SK-N-SH treated with all-trans-retinoic acid at 6 μM for 48 hours (cell line): ENCODE measurements around the gene TPM1.
A peak's percentile ranks its signal among the peaks of the same experiment; 100 is the strongest.

Experiments
- ATAC-seq: fragments of 200-7000 bp; cut with Tn5 transposase; 3 replicates; pipeline ENCODE4 v1.9.1; 2020; ENCODE audit warnings: mild to moderate bottlenecking, moderate library complexity
- ARNTL ChIP-seq: fragments of 450-650 bp; formaldehyde crosslinking; IDR thresholded peaks from 2 replicates; pipeline ENCODE4 v1.5.0; 2020; ENCODE audit warnings: low read depth, mild to moderate bottlenecking, moderate library complexity, borderline replicate concordance
- BACH2 ChIP-seq: fragments of 250-450 bp; sonication (Bioruptor Pico); IDR thresholded peaks from 2 replicates; pipeline ENCODE4 v1.9.0; 2021; ENCODE audit warnings: mild to moderate bottlenecking, borderline replicate concordance
- CREB5 ChIP-seq: fragments of 250-450 bp; sonication (Bioruptor Pico); IDR thresholded peaks from 2 replicates; pipeline ENCODE4 v1.5.1; 2020; ENCODE audit warnings: low read depth, mild to moderate bottlenecking, moderate library complexity
- CSDC2 ChIP-seq: fragments of 250-450 bp; sonication (Bioruptor Pico); IDR thresholded peaks from 2 replicates; pipeline ENCODE4 v1.5.0; 2020; ENCODE audit warnings: mild to moderate bottlenecking, moderate library complexity
- GLIS3 ChIP-seq: fragments of 250-450 bp; sonication (Bioruptor Pico); IDR thresholded peaks from 2 replicates; pipeline ENCODE4 v1.5.0; 2020; ENCODE audit warnings: mild to moderate bottlenecking, moderate library complexity
- ISL1 ChIP-seq: fragments of 250-450 bp; sonication (Bioruptor Pico); IDR thresholded peaks from 2 replicates; pipeline ENCODE4 v2.1.2; 2022; ENCODE audit warnings: mild to moderate bottlenecking, moderate library complexity
- POU6F1 ChIP-seq: fragments of 250-450 bp; sonication (Bioruptor Pico); IDR thresholded peaks from 2 replicates; pipeline ENCODE4 v1.8.0; 2021; ENCODE audit warnings: low read depth, mild to moderate bottlenecking, moderate library complexity, borderline replicate concordance
- PPARA ChIP-seq: fragments of 250-450 bp; sonication (Bioruptor Pico); IDR thresholded peaks from 2 replicates; pipeline ENCODE4 v1.5.0; 2020; ENCODE audit warnings: mild to moderate bottlenecking, borderline replicate concordance
- SNAI2 ChIP-seq: fragments of 250-450 bp; sonication (Bioruptor Pico); IDR thresholded peaks from 2 replicates; pipeline ENCODE4 v1.5.0; 2020; ENCODE audit warnings: mild to moderate bottlenecking, moderate library complexity
- TOX ChIP-seq: fragments of 250-450 bp; sonication (Bioruptor Pico); IDR thresholded peaks from 2 replicates; pipeline ENCODE4 v1.8.0; 2021; ENCODE audit warnings: mild to moderate bottlenecking, moderate library complexity, borderline replicate concordance
- ZFP30 ChIP-seq: fragments of 450-650 bp; formaldehyde crosslinking; IDR thresholded peaks from 2 replicates; pipeline ENCODE4 v1.5.0; 2022; ENCODE audit warnings: mild to moderate bottlenecking, moderate library complexity
- ZNF565 ChIP-seq: fragments of 450-650 bp; formaldehyde crosslinking; conservative IDR thresholded peaks from 2 replicates; pipeline ENCODE4 v1.5.0; 2020; ENCODE audit warnings: low read depth, mild to moderate bottlenecking, moderate library complexity
- ZNF70 ChIP-seq: fragments of 450-650 bp; formaldehyde crosslinking; IDR thresholded peaks from 2 replicates; pipeline ENCODE4 v1.5.0; 2020; ENCODE audit warnings: mild to moderate bottlenecking, moderate library complexity
- ZNF8 ChIP-seq: fragments of 450-650 bp; formaldehyde crosslinking; IDR thresholded peaks from 2 replicates; pipeline ENCODE4 v1.5.0; 2020; ENCODE audit warnings: mild to moderate bottlenecking, moderate library complexity
- TF ChIP-seq, protein P1 (sequence below): fragments of 250-450 bp; sonication (Bioruptor Pico); IDR thresholded peaks from 2 replicates; pipeline ENCODE4 v1.5.0; 2020; ENCODE audit warnings: mild to moderate bottlenecking, moderate library complexity
- TF ChIP-seq, protein P2 (sequence below): fragments of 250-450 bp; sonication (Bioruptor Pico); IDR thresholded peaks from 2 replicates; pipeline ENCODE4 v1.8.0; 2020; ENCODE audit warnings: mild to moderate bottlenecking, moderate library complexity, borderline replicate concordance

The TPM1 gene

GRCh38 chr15:63020128-63020527 is 22.4 kb upstream of the TPM1 start:
- ATAC-seq: peak; percentile 36; the same call in 2 of the 3 replicates
- TF ChIP-seq CSDC2 (no peak), ZNF70 (CRISPR knock-in tag) (no peak), ARNTL (CRISPR knock-in tag) (no peak), ISL1 (CRISPR knock-in tag) (no peak), GLIS3 (CRISPR knock-in tag) (no peak), BACH2 (CRISPR knock-in tag) (no peak), CREB5 (CRISPR knock-in tag) (no peak)
- TF ChIP-seq, all 23 proteins: peak for 0

GRCh38 chr15:63020759-63021430 is 21.7 kb upstream of the TPM1 start:
- TF ChIP-seq, protein P1, sequence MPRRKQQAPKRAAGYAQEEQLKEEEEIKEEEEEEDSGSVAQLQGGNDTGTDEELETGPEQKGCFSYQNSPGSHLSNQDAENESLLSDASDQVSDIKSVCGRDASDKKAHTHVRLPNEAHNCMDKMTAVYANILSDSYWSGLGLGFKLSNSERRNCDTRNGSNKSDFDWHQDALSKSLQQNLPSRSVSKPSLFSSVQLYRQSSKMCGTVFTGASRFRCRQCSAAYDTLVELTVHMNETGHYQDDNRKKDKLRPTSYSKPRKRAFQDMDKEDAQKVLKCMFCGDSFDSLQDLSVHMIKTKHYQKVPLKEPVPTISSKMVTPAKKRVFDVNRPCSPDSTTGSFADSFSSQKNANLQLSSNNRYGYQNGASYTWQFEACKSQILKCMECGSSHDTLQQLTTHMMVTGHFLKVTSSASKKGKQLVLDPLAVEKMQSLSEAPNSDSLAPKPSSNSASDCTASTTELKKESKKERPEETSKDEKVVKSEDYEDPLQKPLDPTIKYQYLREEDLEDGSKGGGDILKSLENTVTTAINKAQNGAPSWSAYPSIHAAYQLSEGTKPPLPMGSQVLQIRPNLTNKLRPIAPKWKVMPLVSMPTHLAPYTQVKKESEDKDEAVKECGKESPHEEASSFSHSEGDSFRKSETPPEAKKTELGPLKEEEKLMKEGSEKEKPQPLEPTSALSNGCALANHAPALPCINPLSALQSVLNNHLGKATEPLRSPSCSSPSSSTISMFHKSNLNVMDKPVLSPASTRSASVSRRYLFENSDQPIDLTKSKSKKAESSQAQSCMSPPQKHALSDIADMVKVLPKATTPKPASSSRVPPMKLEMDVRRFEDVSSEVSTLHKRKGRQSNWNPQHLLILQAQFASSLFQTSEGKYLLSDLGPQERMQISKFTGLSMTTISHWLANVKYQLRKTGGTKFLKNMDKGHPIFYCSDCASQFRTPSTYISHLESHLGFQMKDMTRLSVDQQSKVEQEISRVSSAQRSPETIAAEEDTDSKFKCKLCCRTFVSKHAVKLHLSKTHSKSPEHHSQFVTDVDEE (CRISPR knock-in tag): no peak
- TF ChIP-seq CSDC2 (no peak), ZNF70 (CRISPR knock-in tag) (no peak), PPARA (CRISPR knock-in tag) (no peak), ZFP30 (no peak), TOX (no peak), ISL1 (CRISPR knock-in tag) (no peak), POU6F1 (no peak)
- TF ChIP-seq, protein P2, sequence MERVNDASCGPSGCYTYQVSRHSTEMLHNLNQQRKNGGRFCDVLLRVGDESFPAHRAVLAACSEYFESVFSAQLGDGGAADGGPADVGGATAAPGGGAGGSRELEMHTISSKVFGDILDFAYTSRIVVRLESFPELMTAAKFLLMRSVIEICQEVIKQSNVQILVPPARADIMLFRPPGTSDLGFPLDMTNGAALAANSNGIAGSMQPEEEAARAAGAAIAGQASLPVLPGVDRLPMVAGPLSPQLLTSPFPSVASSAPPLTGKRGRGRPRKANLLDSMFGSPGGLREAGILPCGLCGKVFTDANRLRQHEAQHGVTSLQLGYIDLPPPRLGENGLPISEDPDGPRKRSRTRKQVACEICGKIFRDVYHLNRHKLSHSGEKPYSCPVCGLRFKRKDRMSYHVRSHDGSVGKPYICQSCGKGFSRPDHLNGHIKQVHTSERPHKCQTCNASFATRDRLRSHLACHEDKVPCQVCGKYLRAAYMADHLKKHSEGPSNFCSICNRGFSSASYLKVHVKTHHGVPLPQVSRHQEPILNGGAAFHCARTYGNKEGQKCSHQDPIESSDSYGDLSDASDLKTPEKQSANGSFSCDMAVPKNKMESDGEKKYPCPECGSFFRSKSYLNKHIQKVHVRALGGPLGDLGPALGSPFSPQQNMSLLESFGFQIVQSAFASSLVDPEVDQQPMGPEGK (CRISPR knock-in tag): no peak

DNA sequence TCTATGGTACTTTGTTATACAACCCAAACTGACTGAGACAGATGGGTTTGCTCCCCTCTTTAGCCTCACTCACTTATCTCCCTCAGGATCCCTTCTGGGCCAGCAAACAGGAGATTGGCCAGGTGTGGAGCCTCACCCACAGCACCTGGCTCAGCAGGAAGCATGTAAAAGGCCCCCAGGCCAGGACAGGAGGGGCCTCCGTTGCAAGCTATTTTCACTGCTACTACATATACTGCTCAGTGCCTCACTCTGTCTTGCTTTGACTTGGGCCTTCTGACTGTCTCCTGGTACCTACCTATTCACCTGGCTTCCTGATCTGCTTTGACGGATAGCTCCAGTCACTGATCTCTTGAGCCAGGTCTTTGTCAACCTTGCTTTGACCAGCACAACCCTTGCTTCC is 20.4 kb upstream of the TPM1 start:
- ATAC-seq: no peak
- TF ChIP-seq ZNF565 (CRISPR knock-in tag): no peak
- no peak for TF ChIP-seq SNAI2 (CRISPR knock-in tag)
- no peak for TF ChIP-seq ARNTL (CRISPR knock-in tag)
- no peak for TF ChIP-seq GLIS3 (CRISPR knock-in tag)
- no peak for TF ChIP-seq ZFP30
- no peak for TF ChIP-seq BACH2 (CRISPR knock-in tag)
- TF ChIP-seq, protein P1 (CRISPR knock-in tag): no peak
- no peak for TF ChIP-seq CREB5 (CRISPR knock-in tag)
- no peak for TF ChIP-seq ZNF8 (CRISPR knock-in tag)
- TF ChIP-seq, all 23 proteins: peak for 0

More at GRCh38 chr15:63020759-63021430, 21.7 kb upstream of the TPM1 start:
- ATAC-seq: no peak
